Gastrocnemius medialis (tissue), 4 donors: Measurements from ENCODE around the gene IRAK1. TPM values are rescaled to one million over a fixed set of nuclear protein-coding genes. Genes with fewer than 3 reads are reported as not detected.

ENCODE experiments used
- ATAC-seq, 2 donors: fragments of 150-250 bp; one replicate each; pipeline ENCODE4 v1.9.1; 2016
- DNase-seq, 2 donors: peaks; one replicate each; pipeline ENCODE4 v3.0.0-alpha.2; 2019
- H3K27ac ChIP-seq, 4 donors: fragments of 200-600 bp; sonication (generic); 1 replicate in 1 of 4; 2 replicates in 3 of 4; pipeline ENCODE4 v1.5.1; 2016 to 2018; ENCODE audit warnings: mild to moderate bottlenecking in 2 of 4, moderate library complexity in 1 of 4
- H3K27me3 ChIP-seq, 3 donors: fragments of 200-600 bp; sonication (generic) in 2 of 3; 1 replicate in 1 of 3; 2 replicates in 2 of 3; pipeline versions ENCODE4 v1.5.1 to v1.6.0; 2016 to 2019; ENCODE audit warnings: mild to moderate bottlenecking in 1 of 3, moderate library complexity in 1 of 3
- H3K36me3 ChIP-seq, 2 donors: fragments of 200-600 bp; sonication (generic) in 1 of 2; one replicate each; pipeline ENCODE4 v1.5.1; 2017 to 2018
- H3K4me1 ChIP-seq, 2 donors: fragments of 200-600 bp; sonication (generic) in 1 of 2; one replicate each; pipeline ENCODE4 v1.5.1; 2016 to 2017; ENCODE audit warnings: mild to moderate bottlenecking in 2 of 2
- H3K4me3 ChIP-seq, 4 donors: fragments of 200-600 bp; sonication (generic) in 3 of 4; 1 replicate in 1 of 4; 2 replicates in 3 of 4; pipeline ENCODE4 v1.5.1; 2016 to 2019; ENCODE audit warnings: mild to moderate bottlenecking in 2 of 4
- H3K9me3 ChIP-seq, 3 donors: fragments of 200-600 bp; sonication (generic) in 2 of 3; 1 replicate in 1 of 3; 2 replicates in 2 of 3; pipeline ENCODE4 v1.5.1; 2016 to 2019
- POLR2A ChIP-seq, 2 donors: fragments of 450-650 bp; IDR thresholded peaks; one replicate each; pipeline ENCODE4 v1.6.1; 2017; ENCODE audit warnings: antibody characterized with exemption in 2 of 2, mild to moderate bottlenecking in 2 of 2, moderate library complexity in 2 of 2
- in situ Hi-C, 4 donors: fragments of 200-750 bp; cut with MboI; loops; one replicate each; pipeline versions ENCODE4 v1.15.0 to v1.8.0; 2017; ENCODE audit warnings: low sequenced_read_pairs in 4 of 4
- intact Hi-C: fragments of 100-400 bp; cut with DNase I; formaldehyde crosslinking; loops from one replicate; pipeline ENCODE4 v1.15.1; 2023; ENCODE audit warnings: low total_unique reads
- total RNA-seq, 4 donors: library from RNA; depleted of rRNA; stranded (reverse); fragments of >200 nt; gene quantifications; one replicate each; pipeline versions ENCODE4 v1.1.0 to v1.2.3, GENCODE V29; 2016
- TF ChIP-seq, protein P1 (sequence below), 5 experiments: fragments of 450-650 bp in 3 of 5; fragments of 200-600 bp in 2 of 5; sonication (generic) in 2 of 5; IDR thresholded peaks in 4 of 5; conservative IDR thresholded peaks in 1 of 5; 1 replicate in 4 of 5; 2 replicates in 1 of 5; pipeline ENCODE4 v1.5.1; 2016 to 2019; ENCODE audit warnings: antibody characterized with exemption in 5 of 5, mild to moderate bottlenecking in 3 of 5, moderate library complexity in 3 of 5

Gene IRAK1
- total RNA-seq, 4 donors from 2014 or later = 73.9 to 157 (median 115) TPM

DNA sequence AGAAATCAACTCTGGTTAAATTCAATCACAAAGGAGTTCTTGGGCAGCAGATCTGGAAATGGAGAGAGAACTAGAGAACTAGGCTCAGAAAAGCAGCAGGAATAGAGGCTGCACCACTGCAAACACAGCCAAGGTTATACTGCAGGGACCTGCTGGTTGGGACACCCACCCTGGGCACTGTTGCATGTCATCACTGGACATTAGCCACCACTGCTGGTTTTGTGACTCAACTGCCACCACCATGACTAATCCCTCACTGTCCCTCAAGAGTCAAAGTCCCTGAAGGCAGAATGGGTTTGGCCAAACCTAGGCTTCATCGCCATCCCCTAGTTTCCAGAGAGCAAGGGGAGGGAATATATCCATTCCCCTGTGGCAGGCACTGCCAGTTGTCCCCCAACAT lies 38.1 kb upstream of the IRAK1 start:
- intact Hi-C loops = no loop called here
- ATAC-seq (no peak), DNase-seq (no peak)
- Histone ChIP-seq H3K36me3 (no peaks in the 10 kb centered on the region), H3K4me1 (peaks cover 38 to 44% of the 10 kb centered on the region in 2 donors), H3K4me3 (no peak overlapping the region), H3K27ac (peak overlapping the region; percentile 54 to 67 (median 60)), H3K27me3 (no peaks in the 10 kb centered on the region), H3K9me3 (no peaks in the 10 kb centered on the region)
- in situ Hi-C loops = loop anchor here in 1 of 4 donors (25.0 kb wide), 1 partner anchor 95 kb away; the partner anchor contains the start of genes HCFC1 and TMEM187
- TF ChIP-seq, protein P1, sequence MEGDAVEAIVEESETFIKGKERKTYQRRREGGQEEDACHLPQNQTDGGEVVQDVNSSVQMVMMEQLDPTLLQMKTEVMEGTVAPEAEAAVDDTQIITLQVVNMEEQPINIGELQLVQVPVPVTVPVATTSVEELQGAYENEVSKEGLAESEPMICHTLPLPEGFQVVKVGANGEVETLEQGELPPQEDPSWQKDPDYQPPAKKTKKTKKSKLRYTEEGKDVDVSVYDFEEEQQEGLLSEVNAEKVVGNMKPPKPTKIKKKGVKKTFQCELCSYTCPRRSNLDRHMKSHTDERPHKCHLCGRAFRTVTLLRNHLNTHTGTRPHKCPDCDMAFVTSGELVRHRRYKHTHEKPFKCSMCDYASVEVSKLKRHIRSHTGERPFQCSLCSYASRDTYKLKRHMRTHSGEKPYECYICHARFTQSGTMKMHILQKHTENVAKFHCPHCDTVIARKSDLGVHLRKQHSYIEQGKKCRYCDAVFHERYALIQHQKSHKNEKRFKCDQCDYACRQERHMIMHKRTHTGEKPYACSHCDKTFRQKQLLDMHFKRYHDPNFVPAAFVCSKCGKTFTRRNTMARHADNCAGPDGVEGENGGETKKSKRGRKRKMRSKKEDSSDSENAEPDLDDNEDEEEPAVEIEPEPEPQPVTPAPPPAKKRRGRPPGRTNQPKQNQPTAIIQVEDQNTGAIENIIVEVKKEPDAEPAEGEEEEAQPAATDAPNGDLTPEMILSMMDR (IDR thresholded peaks at IDR 0.05 in 4 of 5, conservative IDR thresholded peaks at IDR 0.05 in 1 of 5) = no peak
- TF ChIP-seq POLR2A (IDR thresholded peaks at IDR 0.05) = no peak

DNA sequence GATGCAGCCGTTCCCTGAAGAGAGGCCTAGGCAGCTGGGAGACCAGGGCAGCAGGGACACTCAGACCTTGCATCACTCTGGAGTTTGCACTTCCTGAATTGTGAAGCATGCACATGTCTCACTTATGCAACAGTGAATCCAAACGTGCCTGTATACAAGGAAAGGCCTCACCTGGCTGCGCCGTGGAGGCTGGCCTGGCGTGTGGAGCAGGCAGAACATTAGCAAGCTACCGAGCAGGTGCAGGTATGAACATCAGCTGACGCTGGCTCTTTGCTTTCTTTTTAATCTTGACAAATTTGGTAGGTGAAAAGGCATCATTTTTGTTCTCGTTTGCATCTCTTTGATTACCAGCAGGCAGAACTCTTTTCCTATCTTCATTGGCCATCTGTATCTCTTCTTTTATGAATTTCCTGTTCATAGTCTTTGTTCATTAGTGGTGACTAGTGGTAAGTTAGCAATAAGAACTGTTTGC lies 37.1 kb upstream of the IRAK1 start:
- Histone ChIP-seq H3K36me3 (no peaks in the 10 kb centered on the region), H3K4me1 (peaks cover 33 to 39% of the 10 kb centered on the region in 2 donors), H3K4me3 (no peak overlapping the region), H3K27me3 (no peaks in the 10 kb centered on the region), H3K27ac (peak overlapping the region; percentile 54 to 67 (median 60)), H3K9me3 (no peaks in the 10 kb centered on the region)
- ATAC-seq = peak in 1 of 2 donors; percentile 74
- intact Hi-C loops = no loop called here
- in situ Hi-C loops = loop anchor here in 1 of 4 donors (25.0 kb wide), 1 partner anchor 95 kb away; the partner anchor contains the start of genes HCFC1 and TMEM187
- DNase-seq = peak in 1 of 2 donors; percentile 47
- TF ChIP-seq, protein P1 (IDR thresholded peaks at IDR 0.05 in 4 of 5, conservative IDR thresholded peaks at IDR 0.05 in 1 of 5) = no peak
- TF ChIP-seq POLR2A (IDR thresholded peaks at IDR 0.05) = no peak

DNA sequence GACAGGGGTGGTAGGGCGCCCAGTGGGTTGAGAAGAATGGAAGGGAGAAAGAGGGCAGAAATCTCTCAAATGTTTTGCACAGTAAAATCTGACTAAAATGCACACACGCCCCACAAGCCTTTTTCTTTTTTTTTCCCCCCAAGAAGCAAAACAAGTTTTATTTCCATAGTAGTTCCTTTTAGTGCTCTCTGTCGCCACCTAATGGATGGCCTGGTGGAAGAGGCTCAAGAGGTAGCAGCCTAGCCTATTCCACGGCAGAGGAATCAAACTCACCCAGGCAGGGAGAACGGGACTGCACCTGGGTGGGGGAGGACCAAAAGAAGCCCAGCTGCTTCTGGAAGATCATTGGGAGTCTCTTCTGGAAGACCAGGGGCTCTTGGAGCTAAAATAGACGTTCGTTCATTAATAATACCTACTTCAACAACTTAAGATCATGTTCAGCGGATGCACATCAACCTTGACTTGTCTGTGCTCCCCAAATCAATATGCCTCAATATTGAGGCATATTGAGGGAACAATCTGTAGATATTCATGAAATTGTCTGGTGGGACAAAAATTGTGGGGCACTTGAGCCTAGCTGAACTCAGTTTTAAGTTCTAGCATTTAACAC lies 31.6 kb upstream of the IRAK1 start:
- H3K9me3 ChIP-seq = no peaks in the 10 kb centered on the region
- ATAC-seq (peak; percentile 34 to 39), DNase-seq (peak; percentile 29 to 66)
- no peaks in the 10 kb centered on the region for H3K27me3 ChIP-seq
- intact Hi-C loops (loop anchor here (5.0 kb wide), 1 partner anchor 46 kb away; the partner anchor contains the start of gene MECP2), in situ Hi-C loops (loop anchor here in 1 of 4 donors (5.0 to 25.0 kb wide), 2 partner anchors 39 to 89 kb away; partner anchors contain the start of genes HCFC1 and TMEM187)
- H3K36me3 ChIP-seq = no peaks in the 10 kb centered on the region
- H3K4me3 ChIP-seq = peak overlapping the region in 1 of 4 donors; percentile 36
- H3K27ac ChIP-seq = peak overlapping the region; percentile 82 to 89 (median 88)
- TF ChIP-seq, protein P1 (IDR thresholded peaks at IDR 0.05 in 4 of 5, conservative IDR thresholded peaks at IDR 0.05 in 1 of 5) = peak in 4 of 5 experiments; percentile 61 to 80 (median 63)
- TF ChIP-seq POLR2A (IDR thresholded peaks at IDR 0.05) = no peak
- peaks cover 39 to 49% of the 10 kb centered on the region in 2 donors for H3K4me1 ChIP-seq

DNA sequence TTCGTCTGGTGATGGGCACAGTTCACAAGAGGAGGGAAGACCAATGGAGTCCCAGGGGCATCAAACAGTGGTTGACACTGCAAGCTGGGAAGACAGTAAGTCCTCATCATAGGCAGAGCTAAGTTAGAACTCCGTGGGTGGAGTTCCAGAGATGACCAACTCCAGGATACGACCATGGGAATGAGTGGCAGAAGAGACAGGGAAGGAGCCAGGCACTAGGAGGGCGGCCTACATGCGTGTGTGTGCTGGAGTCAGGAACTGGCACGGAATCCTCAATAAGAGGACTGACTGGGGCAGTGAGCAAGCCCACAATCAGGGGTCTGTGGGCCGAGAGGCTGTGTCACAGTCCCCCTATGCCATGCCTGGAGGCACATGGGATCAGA lies 30.4 kb upstream of the IRAK1 start:
- peak overlapping the region; percentile 82 to 89 (median 88) for H3K27ac ChIP-seq
- in situ Hi-C loops = loop anchor here in 1 of 4 donors (5.0 to 25.0 kb wide), 2 partner anchors 38 to 88 kb away; partner anchors contain the start of genes HCFC1 and TMEM187
- no peak for TF ChIP-seq POLR2A (IDR thresholded peaks at IDR 0.05)
- peak overlapping the region in 1 of 4 donors; percentile 36 for H3K4me3 ChIP-seq
- H3K4me1 ChIP-seq = peaks cover 51 to 52% of the 10 kb centered on the region in 2 donors
- intact Hi-C loops = loop anchor here (5.0 kb wide), 1 partner anchor 47 kb away; the partner anchor contains the start of gene MECP2
- no peaks in the 10 kb centered on the region for H3K9me3 ChIP-seq
- H3K27me3 ChIP-seq = no peaks in the 10 kb centered on the region
- DNase-seq (no peak), ATAC-seq (no peak)
- no peaks in the 10 kb centered on the region for H3K36me3 ChIP-seq
